Fibroblast of lung (primary cell): Measurements from ENCODE around the gene CRLF2. TPM values are rescaled to one million over a fixed set of nuclear protein-coding genes. Genes with fewer than 3 reads are reported as not detected.

ENCODE experiments used
- DNase-seq, 2 donors: peaks; one replicate each; pipeline versions ENCODE4 v3.0.0 to v3.0.0-alpha.2; 2010; ENCODE audit warnings: low read depth in 2 of 2
- H2AFZ ChIP-seq: 2 replicates; pipeline ENCODE4 v1.5.1; 2012; ENCODE audit warnings: low read length, control low read depth, inconsistent platforms
- H3K27ac ChIP-seq: 2 replicates; pipeline ENCODE4 v1.5.1; 2011; ENCODE audit warnings: low read length, control low read depth; ENCODE audit not compliant: insufficient read depth
- H3K27me3 ChIP-seq: 2 replicates; pipeline ENCODE4 v1.5.1; 2011; ENCODE audit warnings: mild to moderate bottlenecking, low read length; ENCODE audit not compliant: control insufficient read depth, insufficient read depth
- H3K36me3 ChIP-seq: 2 replicates; pipeline ENCODE4 v1.5.1; 2011; ENCODE audit warnings: low read length; ENCODE audit not compliant: control insufficient read depth, insufficient read depth
- H3K4me1 ChIP-seq: 2 replicates; pipeline ENCODE4 v1.5.1; 2011; ENCODE audit warnings: low read length; ENCODE audit not compliant: control insufficient read depth, insufficient read depth; ENCODE audit errors: extremely low read depth
- H3K4me2 ChIP-seq: 2 replicates; pipeline ENCODE4 v1.5.1; 2011; ENCODE audit warnings: low read length, control low read depth; ENCODE audit not compliant: insufficient read depth; ENCODE audit errors: extremely low read depth
- H3K4me3 ChIP-seq, 4 experiments: fragments of 200-600 bp in 1 of 4; sonication (generic) in 1 of 4; replicated peaks in 1 of 4; 2 replicates each; pipeline ENCODE4 v1.5.1; 2011 to 2016; ENCODE audit warnings: low read length in 4 of 4, low read depth in 3 of 4, mild to moderate bottlenecking in 3 of 4, control low read depth in 2 of 4, inconsistent platforms in 1 of 4, mixed read lengths in 1 of 4; ENCODE audit not compliant: insufficient read depth in 1 of 4; ENCODE audit errors: control extremely low read depth in 1 of 4
- H3K79me2 ChIP-seq: 2 replicates; pipeline ENCODE4 v1.5.1; 2012; ENCODE audit warnings: mild to moderate bottlenecking, low read length, inconsistent platforms; ENCODE audit not compliant: control insufficient read depth, insufficient read depth
- H3K9ac ChIP-seq: 2 replicates; pipeline ENCODE4 v1.5.1; 2011; ENCODE audit warnings: mild to moderate bottlenecking, low read length, control low read depth; ENCODE audit not compliant: insufficient read depth
- H3K9me3 ChIP-seq: 2 replicates; pipeline ENCODE4 v1.5.1; 2012; ENCODE audit warnings: low read depth, low read length; ENCODE audit not compliant: control insufficient read depth, insufficient read depth
- H4K20me1 ChIP-seq: 2 replicates; pipeline ENCODE4 v1.5.1; 2011; ENCODE audit warnings: low read length; ENCODE audit not compliant: control insufficient read depth, insufficient read depth; ENCODE audit errors: extremely low read depth
- EZH2 ChIP-seq: IDR thresholded peaks from 2 replicates; pipeline ENCODE4 v1.5.1; 2012; ENCODE audit warnings: low read length, control low read depth, mild to moderate bottlenecking; ENCODE audit errors: missing control alignments
- polyA plus RNA-seq, 2 donors: library from polyadenylated mRNA; depleted of rRNA in 1 of 2; stranded (reverse) in 1 of 2; unstranded in 1 of 2; fragments of >200 nt; gene quantifications; 2 replicates each; pipeline ENCODE4 v1.2.1, GENCODE V29; 2011 to 2012; ENCODE audit warnings: missing spikeins in 1 of 2
- total RNA-seq: library from RNA; depleted of rRNA; stranded (reverse); fragments of >200 nt; gene quantifications from 2 replicates; pipeline ENCODE4 v1.2.1, GENCODE V29; 2014
- TF ChIP-seq, protein P1 (sequence below), 2 donors: IDR thresholded peaks in 1 of 2; conservative IDR thresholded peaks in 1 of 2; 1 replicate in 1 of 2; 2 replicates in 1 of 2; pipeline ENCODE4 v1.5.1; 2011 to 2012; ENCODE audit warnings: low read length in 2 of 2, control low read depth in 1 of 2, inconsistent platforms in 1 of 2, low read depth in 1 of 2, mild to moderate bottlenecking in 1 of 2

Gene CRLF2
- total and polyA plus RNA-seq, 2 donors (not counting 1 experiment from before 2014, with no cell fraction given), result not detected

DNA sequence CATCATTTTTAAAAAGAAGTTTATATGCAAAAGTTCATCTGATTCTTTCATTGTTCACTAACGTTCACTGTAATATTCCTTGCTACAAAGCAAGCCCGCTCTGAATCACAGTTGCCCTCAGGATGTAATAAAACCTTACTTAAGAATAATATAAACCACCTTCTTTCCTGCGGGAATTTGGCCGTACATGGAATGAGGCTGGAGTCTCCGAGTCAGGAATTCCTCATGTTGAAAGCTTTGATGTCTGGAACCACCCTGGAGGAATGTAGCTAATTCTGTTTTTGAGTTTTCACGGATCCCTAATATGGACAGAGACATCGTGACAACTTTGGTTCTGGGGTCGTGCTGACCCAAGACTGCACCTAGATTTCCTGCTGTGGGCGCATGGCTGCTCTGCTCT is 58.5 kb downstream of the CRLF2 start:
- Histone ChIP-seq H3K27ac (no peak overlapping the region), H3K36me3 (no peaks in the 10 kb centered on the region), H3K4me1 (no peaks in the 10 kb centered on the region), H3K4me2 (no peak overlapping the region), H3K4me3 (no peak overlapping the region), H2AFZ (no peak overlapping the region), H4K20me1 (no peaks in the 10 kb centered on the region), H3K9me3 (no peaks in the 10 kb centered on the region), H3K27me3 (no peaks in the 10 kb centered on the region), H3K79me2 (no peaks in the 10 kb centered on the region), H3K9ac (no peak overlapping the region)
- TF ChIP-seq EZH2, result no peak
- TF ChIP-seq, protein P1, sequence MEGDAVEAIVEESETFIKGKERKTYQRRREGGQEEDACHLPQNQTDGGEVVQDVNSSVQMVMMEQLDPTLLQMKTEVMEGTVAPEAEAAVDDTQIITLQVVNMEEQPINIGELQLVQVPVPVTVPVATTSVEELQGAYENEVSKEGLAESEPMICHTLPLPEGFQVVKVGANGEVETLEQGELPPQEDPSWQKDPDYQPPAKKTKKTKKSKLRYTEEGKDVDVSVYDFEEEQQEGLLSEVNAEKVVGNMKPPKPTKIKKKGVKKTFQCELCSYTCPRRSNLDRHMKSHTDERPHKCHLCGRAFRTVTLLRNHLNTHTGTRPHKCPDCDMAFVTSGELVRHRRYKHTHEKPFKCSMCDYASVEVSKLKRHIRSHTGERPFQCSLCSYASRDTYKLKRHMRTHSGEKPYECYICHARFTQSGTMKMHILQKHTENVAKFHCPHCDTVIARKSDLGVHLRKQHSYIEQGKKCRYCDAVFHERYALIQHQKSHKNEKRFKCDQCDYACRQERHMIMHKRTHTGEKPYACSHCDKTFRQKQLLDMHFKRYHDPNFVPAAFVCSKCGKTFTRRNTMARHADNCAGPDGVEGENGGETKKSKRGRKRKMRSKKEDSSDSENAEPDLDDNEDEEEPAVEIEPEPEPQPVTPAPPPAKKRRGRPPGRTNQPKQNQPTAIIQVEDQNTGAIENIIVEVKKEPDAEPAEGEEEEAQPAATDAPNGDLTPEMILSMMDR (conservative IDR thresholded peaks at IDR 0.05 in 1 of 2, IDR thresholded peaks at IDR 0.05 in 1 of 2; ENCODE audit: low read depth in 1 of 2, low read length in 2 of 2), result no peak
- no peak for DNase-seq

DNA sequence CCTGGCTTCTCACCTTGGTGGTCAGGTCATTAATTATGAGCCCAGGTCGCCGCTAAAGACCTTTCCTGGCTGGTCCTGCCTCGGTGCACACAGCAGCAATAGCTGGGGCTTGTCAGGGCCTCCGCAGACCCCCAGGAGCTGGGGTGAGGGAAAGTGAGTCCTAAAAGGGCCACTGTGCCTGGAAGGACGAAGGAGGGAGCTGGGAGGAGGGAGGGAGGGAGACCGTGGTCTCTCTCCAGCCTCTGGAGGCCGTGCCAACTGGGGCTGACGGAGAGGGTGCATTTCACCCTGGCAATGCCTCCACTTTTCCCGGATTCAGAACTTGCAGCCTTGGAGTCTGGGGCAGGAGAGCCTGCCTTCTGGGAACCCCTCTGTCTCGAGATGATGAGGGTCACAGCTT is 60.4 kb downstream of the CRLF2 start:
- H3K4me2 ChIP-seq, result no peak overlapping the region
- H2AFZ ChIP-seq, result no peak overlapping the region
- no peak overlapping the region for H3K27ac ChIP-seq
- no peaks in the 10 kb centered on the region for H4K20me1 ChIP-seq
- no peak for DNase-seq
- no peak overlapping the region for H3K9ac ChIP-seq
- no peaks in the 10 kb centered on the region for H3K79me2 ChIP-seq
- H3K9me3 ChIP-seq, result no peaks in the 10 kb centered on the region
- no peak overlapping the region for H3K4me3 ChIP-seq
- no peaks in the 10 kb centered on the region for H3K36me3 ChIP-seq
- TF ChIP-seq, protein P1 (conservative IDR thresholded peaks at IDR 0.05 in 1 of 2, IDR thresholded peaks at IDR 0.05 in 1 of 2; ENCODE audit: low read depth in 1 of 2, low read length in 2 of 2), result no peak
- TF ChIP-seq EZH2, result no peak
- no peaks in the 10 kb centered on the region for H3K27me3 ChIP-seq
- H3K4me1 ChIP-seq, result no peaks in the 10 kb centered on the region

DNA sequence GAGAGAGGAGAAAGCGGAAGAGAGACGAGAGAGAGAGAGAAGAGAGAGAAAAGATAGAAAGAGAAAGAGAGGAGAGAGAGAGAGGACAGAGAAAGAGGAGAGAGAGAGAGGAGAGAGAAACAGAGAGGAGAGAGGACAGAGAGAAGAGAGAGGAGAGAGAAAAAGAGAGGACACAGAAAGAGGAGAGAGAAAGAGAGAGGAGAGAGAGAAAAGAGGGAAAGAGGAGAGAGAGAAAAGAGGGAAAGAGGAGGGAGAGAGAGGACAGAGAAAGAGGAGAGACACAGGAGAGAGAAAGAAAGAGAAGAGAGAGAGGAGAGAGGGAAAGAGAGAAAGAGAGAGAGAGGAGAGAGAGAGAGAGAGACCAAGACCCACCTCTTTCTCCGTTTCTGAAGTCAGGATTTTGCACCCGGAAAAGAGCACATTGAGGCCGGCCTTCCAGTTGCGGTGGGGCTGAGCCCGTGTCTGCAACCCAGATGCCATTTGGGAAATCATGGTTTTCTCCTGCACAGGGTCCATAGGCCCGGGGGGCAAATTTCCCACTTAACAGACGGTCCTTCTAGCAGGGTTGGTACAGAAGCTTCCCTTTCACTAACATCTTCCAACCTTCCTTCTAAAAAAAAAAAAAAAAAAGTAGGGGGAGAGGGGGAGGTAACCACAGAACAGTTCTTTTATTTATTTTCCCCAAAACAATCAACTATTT is 60.9 kb downstream of the CRLF2 start:
- Histone ChIP-seq H2AFZ (no peak overlapping the region), H3K4me1 (no peaks in the 10 kb centered on the region), H3K4me3 (no peak overlapping the region), H3K9ac (no peak overlapping the region), H3K4me2 (no peak overlapping the region), H3K36me3 (no peaks in the 10 kb centered on the region), H3K27ac (no peak overlapping the region), H3K79me2 (no peaks in the 10 kb centered on the region), H4K20me1 (no peaks in the 10 kb centered on the region), H3K9me3 (no peaks in the 10 kb centered on the region), H3K27me3 (no peaks in the 10 kb centered on the region)
- DNase-seq, result no peak
- TF ChIP-seq, protein P1 (conservative IDR thresholded peaks at IDR 0.05 in 1 of 2, IDR thresholded peaks at IDR 0.05 in 1 of 2; ENCODE audit: low read depth in 1 of 2, low read length in 2 of 2), result no peak
- TF ChIP-seq EZH2, result no peak
